ENCODE data around the gene EIF3L.

DNA sequence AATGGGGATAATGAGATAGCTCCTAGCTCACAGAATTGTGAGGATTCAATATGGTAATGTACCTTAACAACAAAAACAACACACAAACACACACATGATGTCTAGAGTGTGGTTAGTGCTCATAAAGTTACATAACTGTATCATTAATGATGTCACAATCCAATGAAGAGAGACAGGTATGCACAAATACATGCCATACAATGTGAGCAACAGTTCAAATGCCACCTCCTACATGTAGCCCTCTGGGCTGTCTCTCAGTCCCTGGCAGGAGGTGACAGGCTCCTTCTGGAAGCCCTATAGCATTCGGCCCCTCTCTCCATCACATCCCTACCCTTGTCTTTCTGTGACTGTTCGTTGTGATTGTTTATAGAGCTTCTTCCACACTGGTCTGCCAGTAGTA is 48.6 kb downstream of the EIF3L start:
- TF ChIP-seq GATA2 (IDR thresholded peaks at IDR 0.05; ENCODE audit: low read depth, low read length) (no peak), GATA3 (IDR thresholded peaks at IDR 0.05; ENCODE audit: low read depth, low read length) (no peak)

Measured in SH-SY5Y (cell line).